Jurkat, Clone E6-1 (cell line): ENCODE measurements around the gene SLC1A2.
A peak's percentile ranks its signal among the peaks of the same experiment; 100 is the strongest.

Experiments used
- DNase-seq: peaks from one replicate; pipeline ENCODE4 v3.0.0-alpha.2; 2011; ENCODE audit warnings: low read depth, low spot score
- H3K4me3 ChIP-seq: 2 replicates; pipeline ENCODE4 v1.5.1; 2011; ENCODE audit warnings: mild to moderate bottlenecking, low read length, control low read depth, moderate library complexity

Gene SLC1A2

DNA sequence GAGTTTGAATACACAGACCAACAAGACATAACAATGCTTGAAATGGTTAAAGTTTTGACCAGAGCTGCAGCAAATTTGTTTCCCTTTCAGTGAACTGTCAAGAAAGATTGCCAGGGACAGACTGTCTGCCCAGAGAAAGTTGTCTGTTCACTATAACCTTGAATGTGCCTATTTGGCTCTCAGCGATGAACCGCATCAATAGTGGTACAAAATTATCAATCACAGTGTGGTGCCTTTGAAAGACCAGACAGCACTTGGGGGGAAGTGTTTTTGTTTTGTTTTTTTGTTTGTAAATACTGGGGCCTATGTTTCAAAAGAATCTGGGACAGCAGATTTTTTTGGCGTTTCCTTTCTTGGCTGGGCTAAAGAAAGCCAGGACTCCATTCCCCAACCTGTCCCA, 157.3 kb downstream of the SLC1A2 start:
- no peak for DNase-seq
- H3K4me3 ChIP-seq: no peak overlapping the region

DNA sequence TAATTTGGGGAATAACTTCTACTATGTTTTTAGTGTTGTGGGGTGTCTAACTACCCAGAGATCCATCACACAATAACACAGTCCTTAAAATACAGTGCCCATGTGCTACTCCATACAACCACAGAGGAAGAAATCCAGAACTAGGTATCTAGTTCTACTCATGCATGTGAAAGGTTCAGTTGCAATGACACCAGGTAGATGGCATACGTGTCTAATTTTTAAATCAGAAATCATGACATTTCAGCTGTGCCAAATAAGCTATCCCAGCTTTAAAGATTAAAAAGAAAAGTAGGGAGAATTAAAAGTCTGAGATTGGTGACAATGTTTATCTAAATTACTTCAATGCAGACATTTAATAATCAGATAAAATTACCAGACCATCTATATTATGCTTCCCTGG, 158.2 kb downstream of the SLC1A2 start:
- no peak overlapping the region for H3K4me3 ChIP-seq
- DNase-seq: no peak

DNA sequence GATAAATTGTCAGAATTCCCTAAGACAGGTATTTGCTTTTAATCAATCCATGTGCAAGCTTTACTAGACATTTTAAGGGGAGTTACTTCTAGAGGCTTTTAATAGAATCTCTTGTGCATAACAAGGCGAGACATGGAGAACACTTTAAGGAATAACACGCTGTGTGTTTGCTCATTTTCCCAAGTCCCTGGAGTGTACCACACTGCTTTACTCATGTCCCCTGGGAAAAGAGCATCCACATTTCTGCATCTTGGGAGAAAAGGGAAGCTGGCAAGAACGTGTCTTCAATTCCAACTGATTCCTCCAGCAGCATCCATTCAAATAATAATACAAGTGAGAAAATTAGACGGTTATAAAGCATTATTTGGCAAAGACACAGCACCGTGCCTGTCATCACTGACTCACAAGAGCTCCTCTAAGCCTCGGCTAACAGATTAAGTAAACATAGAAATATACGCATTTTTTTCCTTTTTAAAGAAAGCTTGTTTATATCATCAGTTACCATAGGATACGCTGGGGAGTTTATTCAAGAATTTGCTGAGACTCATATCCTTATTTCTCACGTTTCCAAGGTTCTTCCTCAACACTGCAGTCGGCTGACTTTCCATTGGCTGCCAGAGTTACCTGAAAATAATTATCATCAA, 158.9 kb downstream of the SLC1A2 start:
- DNase-seq: no peak
- H3K4me3 ChIP-seq: no peak overlapping the region

DNA sequence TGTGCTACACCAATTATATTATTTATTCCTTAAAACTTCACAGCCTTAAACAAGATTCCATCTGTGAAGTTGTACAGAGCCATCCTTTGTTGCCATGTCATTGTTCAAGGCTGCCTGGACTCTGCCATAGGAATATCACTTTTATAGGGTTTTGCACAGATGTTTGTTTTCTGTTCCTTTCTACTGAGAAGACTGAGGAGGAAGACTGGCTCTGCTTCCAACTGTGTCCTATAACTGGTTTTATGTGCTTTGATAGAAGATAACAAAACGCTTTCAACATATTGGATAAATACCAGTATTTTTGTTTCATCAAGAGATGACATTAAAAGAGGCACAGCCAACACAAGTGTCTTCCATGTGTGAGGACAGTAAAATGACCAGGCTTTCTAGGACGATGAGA, 159.8 kb downstream of the SLC1A2 start:
- H3K4me3 ChIP-seq: no peak overlapping the region
- DNase-seq: no peak

DNA sequence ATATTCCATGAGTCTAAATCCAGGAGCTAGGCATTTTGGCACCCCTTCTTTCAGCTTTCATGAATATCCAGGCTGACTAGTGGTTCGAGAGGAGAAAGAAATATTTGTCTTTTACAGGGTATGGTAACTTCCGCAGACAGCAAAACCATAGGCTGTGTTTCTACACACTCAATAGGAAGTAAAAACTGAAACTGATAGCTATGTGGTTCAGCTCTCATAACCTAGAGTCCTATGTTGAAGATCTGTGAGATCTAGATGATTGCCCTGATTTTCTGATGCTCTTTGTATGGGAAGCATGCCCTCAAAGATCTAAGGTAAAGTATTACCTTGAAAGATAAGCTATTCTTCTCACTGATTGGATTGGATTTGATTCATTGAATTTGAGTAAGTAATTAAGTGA, 162.1 kb downstream of the SLC1A2 start:
- no peak for DNase-seq
- H3K4me3 ChIP-seq: no peak overlapping the region

DNA sequence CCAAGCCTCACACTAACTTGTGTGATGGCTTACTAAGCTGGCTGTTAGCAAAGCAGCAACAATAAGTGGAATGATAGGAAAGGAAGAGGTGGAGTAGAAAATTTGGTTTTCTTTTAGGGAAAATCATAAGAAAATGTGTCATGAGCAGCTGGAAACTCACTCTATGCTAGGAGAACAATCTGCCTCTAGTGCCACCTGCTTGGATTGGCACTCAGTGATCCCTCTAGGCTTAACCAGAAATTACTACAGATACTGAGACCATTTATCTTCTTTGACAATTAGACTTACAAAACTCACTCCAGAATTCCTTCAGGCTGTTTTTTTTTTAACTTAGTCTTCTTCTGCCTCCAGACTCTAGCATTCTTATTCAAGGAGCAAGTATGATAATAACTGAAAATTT, 163.1 kb downstream of the SLC1A2 start:
- no peak overlapping the region for H3K4me3 ChIP-seq
- no peak for DNase-seq

DNA sequence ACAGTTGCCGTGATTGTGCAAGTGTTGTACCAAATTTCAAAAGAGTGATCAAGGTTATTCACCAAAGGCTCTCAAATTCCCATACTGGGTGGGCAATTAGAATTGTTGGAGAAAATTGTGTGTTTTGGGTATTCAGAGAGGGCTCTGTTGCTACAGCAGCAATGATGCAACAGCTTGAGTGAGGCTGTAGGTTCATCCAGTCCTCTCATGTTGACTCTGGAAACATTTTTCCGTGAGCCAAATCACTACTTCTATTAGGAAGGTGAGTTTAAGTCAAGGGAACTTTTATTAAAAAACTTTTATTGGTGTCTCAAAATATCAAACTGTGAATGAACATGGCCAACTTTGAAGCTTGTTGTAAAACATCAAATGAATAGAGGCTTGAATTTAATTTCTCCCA, 163.8 kb downstream of the SLC1A2 start:
- H3K4me3 ChIP-seq: no peak overlapping the region

DNA sequence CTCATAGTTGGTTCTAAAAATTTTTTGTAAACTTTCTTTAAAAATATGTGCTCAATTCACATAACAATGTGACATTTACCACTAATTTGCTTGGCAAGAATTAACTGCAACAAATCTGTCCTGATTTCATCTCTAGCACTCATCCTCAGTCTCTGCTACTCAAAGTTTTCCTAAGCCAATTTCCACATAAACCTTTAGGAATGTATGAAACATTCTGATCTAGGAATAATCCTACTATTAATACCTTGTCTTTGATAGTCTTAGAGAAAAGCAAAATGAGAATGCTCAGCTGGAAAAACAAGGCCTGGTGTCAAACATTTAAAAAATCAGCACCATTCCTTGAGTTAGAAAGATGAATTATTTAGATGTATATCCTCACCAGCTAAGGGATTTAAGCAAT, 166.1 kb downstream of the SLC1A2 start:
- no peak for DNase-seq
- no peak overlapping the region for H3K4me3 ChIP-seq

More for the DNA sequence above, 163.8 kb downstream of the SLC1A2 start:
- no peak for DNase-seq

DNA sequence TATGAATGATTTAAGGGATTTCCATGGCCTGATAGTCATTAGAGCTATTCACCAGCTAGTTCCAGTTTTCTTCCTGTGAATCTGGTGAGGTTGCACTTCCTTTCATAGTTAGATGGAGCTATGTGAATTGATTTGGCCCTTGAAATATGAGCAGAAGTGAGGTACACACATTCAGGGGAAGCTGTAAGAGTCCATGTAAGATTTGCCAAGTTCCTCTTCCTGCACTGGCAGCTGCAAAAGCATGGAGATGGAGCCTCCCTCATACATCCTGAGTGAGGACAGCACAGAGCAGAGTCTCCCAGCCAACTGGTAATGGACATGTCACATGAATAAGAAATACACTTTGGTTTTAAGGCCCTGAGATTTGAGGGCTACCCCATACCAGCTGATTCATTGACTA, 168.7 kb downstream of the SLC1A2 start:
- no peak overlapping the region for H3K4me3 ChIP-seq
- DNase-seq: no peak

DNA sequence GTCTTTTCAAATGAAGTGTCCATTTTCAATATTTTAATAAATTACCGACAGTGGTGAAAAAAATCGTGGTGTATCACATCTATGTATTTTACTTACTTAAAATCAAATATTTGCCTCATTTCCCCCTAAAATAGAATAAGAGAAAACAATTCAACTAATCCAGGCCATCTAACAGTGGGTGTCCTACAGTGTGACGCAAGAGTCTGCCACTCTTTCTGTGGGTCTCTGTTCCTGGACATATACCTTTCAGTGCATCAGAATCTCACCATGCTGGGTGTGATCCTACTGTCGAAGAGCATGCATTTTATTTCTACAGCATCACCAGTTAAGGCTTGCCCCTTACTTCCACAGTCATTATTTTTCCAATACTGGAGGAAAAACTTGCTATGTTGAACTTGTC, 169.2 kb downstream of the SLC1A2 start:
- DNase-seq: no peak
- H3K4me3 ChIP-seq: no peak overlapping the region

DNA sequence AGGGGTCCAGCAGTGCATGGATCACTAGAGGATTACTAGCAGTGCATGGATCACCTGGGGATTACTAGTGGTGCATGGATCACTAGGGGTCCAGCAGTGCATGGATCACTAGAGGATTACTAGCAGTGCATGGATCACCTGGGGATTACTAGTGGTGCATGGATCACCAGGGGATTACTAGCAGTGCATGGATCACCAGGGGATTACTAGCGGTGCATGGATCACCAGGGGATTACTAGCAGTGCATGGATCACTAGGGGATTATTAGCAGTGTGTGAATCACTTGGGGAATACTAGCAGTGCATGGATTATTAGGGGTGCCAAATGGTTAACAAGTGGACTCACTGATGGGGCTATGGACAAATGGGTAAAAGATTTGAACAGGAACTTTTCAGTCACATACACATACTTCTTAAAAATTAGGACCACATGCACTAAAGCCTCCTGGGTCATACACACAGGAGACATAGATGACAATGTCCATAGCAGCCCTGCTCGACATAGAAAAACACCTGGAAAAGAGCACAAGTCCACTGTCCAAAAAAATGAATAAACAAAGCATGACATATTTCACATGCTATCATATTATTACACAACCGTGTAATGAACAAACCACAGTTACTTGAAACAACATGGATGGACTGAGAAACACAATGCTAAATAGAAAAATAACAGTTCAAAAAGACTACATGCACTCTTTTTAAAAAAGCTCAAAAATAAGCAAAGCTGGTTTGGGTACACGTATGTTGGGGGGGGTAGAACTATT, 170.6 kb downstream of the SLC1A2 start:
- H3K4me3 ChIP-seq: no peak overlapping the region

DNA sequence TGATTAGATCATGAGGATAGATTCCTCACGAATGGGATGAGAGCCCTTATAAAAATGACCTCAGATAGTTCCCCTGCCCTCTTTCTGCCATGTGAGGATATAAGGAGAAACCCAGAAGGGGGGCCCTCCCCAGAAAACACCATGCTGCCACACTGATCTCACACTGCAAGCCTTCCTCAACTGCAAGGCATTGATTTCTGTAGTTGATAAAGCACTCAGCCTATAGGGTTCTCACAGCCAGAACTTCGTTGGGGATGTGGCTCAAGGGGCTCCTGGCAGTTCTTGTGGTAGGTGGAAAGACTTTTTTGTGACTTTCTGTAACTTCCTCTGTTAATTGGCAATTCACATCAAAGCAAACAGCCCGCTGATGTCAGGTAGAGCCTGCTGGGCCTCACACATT, 171.5 kb downstream of the SLC1A2 start:
- no peak overlapping the region for H3K4me3 ChIP-seq
- peak; percentile 70 for DNase-seq

More for the DNA sequence above, 170.6 kb downstream of the SLC1A2 start:
- DNase-seq: no peak

DNA sequence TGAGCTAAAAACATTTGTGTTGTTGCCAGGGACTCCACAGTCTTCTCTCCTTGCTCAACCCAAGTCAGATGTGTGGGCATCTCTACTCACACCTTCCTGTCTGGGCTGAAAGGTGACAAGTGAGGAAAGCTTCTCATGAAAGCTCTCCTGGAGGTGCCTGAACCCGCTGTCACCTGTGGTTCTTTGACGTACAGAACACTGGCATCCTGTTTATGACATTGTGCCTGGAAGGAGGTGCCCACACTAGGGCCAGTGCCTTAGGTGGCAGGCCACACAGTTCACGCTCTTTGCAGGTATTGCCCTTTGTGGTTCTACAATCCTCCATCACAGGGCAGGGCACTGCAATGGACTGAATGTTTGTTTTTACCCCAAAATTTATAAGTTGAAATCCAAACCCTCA, 171.9 kb downstream of the SLC1A2 start:
- DNase-seq: no peak
- H3K4me3 ChIP-seq: no peak overlapping the region

DNA sequence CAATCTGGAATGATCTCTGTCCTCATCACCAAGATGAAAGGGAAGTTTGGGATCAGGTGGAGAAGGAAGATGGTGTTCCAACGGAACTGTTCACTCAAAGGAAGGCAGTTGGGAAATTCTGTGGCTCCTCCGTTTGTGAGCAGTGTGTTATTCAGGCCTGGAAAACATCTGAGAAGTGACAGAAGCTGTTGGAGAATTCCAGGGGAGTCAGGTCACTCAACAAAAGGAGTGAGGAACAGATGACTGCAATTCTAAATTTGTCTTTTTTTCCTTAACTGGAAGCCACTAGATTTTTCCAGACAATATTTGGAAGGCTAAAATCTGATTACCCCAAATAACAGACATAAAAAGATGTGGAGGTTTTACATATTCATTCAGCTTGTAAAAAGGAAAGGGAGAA, 172.6 kb downstream of the SLC1A2 start:
- DNase-seq: no peak

DNA sequence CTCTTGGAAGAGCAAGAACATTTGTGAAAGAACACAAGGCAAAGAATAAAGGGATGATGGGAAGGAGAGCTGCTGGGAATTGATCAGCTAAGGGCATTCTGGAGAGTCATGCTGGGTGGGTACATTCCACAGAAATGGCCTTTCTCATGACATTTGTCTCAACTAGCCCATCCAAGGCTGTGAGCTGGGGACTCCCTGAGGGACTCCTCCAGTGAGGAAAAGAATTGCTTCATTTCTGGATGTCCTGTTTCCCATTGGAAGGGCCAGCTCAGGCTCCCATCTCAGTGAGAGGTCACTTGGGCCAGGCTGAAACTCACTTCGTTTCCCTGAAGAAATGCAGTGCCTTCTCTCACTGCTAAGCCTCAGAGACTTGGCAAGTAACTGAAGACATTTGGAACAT, 173.6 kb downstream of the SLC1A2 start:
- H3K4me3 ChIP-seq: no peak overlapping the region
- no peak for DNase-seq

More for the DNA sequence above, 172.6 kb downstream of the SLC1A2 start:
- H3K4me3 ChIP-seq: no peak overlapping the region

DNA sequence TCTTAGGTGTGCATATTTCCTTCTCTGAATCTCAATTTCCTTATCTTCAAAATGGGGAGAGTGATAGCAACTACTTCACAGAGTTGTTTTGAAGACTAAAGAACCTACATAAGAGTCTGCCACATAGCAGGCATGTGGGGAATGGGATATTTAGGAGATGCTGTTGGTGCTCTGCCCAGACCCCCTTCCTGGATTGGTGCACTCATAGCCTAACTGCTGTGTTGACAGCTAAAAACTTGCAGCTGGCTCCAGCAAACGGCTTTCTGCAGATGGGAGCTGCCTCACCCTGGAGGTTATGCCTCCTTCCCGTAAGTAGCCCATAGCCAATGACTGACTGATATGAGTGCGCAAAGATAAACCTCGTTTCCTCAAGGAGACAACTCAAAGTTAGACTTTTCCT, 174.3 kb downstream of the SLC1A2 start:
- DNase-seq: no peak
- no peak overlapping the region for H3K4me3 ChIP-seq

DNA sequence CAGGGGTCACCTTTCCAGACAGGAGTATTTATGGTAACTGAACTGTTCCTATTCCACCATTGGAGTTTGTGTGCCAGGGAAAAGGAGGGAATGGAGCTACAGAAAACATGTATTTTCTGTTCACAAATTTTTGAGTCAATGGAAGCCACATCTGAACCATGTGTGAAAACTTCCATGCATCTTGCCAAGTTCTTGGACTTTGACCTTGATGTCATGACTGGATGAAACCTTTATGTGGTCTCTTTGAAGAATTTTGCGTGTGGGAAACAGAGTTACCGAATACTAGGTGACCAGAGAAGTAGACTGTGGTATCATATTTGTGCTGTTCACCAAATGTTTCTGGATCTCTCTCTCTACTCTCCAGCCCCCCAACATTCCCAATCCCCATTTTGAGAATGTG, 175.6 kb downstream of the SLC1A2 start:
- no peak overlapping the region for H3K4me3 ChIP-seq
- DNase-seq: no peak

DNA sequence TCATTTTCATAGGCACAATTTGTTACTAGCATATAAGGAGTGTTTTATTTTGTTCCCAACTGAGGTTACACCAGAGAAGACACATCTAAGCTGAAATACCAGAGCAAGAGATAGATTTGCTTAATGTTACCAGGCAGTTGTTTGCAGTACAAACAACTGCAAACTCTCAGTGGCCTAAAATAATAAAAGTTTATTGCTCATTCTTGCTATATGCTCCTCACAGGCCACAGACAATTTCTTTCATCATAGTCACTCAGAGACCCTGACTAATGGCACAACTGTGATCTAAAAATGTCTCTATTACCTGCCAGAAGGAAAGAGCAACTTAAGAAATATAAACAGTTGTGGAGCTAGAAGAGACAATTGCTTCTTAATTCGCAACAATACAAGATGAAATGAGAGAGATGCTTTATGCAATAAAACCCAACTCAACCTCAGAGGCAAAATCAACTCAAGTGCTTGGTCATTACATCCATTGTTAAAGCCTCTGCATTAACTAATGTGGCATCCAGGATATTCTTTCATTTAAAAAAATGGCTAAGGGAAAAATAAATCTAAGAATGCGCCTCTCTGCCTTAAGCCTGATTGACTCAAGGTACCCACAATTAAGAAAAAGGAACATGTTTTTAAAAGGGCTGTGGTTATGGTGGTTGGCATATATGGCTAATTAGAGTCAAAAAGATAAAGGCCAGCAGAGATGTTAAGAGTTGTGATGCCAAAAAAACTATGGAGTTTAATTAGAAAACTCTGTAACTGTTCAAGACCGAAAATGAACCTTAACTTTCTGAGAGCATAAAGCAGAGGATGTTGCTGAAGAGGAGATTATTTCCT, 176.7 kb downstream of the SLC1A2 start:
- no peak overlapping the region for H3K4me3 ChIP-seq

DNA sequence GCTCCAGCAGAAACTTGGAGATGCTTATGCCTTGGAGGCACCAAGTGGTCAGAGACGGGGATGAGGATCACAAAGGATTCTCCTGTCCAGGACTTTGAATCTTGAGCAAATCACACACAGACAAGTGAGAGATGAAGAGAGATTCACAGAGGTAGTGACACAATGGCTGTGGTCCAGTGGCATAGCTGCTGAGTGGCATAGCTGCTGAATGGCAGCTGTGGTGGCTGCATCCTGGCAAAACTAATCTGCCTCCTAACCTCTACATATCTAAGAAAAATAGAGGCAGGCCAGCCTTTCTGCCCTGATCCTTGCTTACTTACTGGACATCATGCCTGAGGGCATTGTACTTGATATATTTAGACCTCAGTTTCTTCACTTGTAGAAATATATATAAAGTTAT, 177.8 kb downstream of the SLC1A2 start:
- no peak overlapping the region for H3K4me3 ChIP-seq
- DNase-seq: no peak

More for the DNA sequence above, 176.7 kb downstream of the SLC1A2 start:
- peak; percentile 39 for DNase-seq

DNA sequence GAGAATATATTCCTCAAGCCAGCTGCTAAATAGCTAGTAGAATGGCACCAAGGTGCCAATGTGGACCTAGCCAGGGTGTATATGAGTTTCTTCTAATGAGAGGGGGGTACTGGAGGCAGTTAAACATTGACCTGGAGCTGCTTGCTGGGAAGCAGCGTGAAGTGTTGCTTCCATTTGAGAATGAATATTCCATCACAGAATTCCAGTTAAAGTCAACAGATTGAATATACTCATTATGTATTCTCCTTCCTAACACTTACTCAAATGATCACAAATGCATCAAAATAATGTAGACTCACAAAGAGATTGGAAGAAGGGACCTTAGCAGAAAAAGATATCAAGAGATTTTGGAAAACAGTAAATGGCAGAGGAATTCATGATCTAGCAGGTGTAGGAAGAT, 178.3 kb downstream of the SLC1A2 start:
- no peak overlapping the region for H3K4me3 ChIP-seq
- DNase-seq: no peak
